WERI-Rb-1 (cell line): ENCODE measurements around the gene CCDC175.
A peak's percentile ranks its signal among the peaks of the same experiment; 100 is the strongest.

Experiments
- DNase-seq: peaks from one replicate; pipeline ENCODE4 v3.0.0-alpha.2; 2020
- H3K27ac ChIP-seq: fragments of 250-450 bp; sonication (Bioruptor Pico); 2 replicates; pipeline ENCODE4 v1.5.1; 2020; ENCODE audit warnings: mild to moderate bottlenecking, moderate library complexity
- H3K27me3 ChIP-seq: fragments of 250-450 bp; sonication (Bioruptor Pico); 2 replicates; pipeline ENCODE4 v1.5.1; 2021; ENCODE audit warnings: mild to moderate bottlenecking, low read depth, moderate library complexity; ENCODE audit not compliant: insufficient read depth, severe bottlenecking
- H3K36me3 ChIP-seq: fragments of 250-450 bp; sonication (Bioruptor Pico); 2 replicates; pipeline ENCODE4 v1.5.1; 2020; ENCODE audit warnings: mild to moderate bottlenecking, moderate library complexity
- H3K4me3 ChIP-seq: 2 replicates; pipeline ENCODE4 v1.5.1; 2011; ENCODE audit warnings: low read depth, mild to moderate bottlenecking, control low read depth, low read length
- H3K9me3 ChIP-seq: fragments of 250-450 bp; sonication (Bioruptor Pico); 2 replicates; pipeline ENCODE4 v1.5.1; 2021; ENCODE audit warnings: mild to moderate bottlenecking, moderate library complexity; ENCODE audit not compliant: severe bottlenecking
- TF ChIP-seq, protein P1 (sequence below): IDR thresholded peaks from 2 replicates; pipeline ENCODE4 v1.5.1; 2011; ENCODE audit warnings: low read depth, mild to moderate bottlenecking, control low read depth, inconsistent platforms, low read length

Gene CCDC175

DNA sequence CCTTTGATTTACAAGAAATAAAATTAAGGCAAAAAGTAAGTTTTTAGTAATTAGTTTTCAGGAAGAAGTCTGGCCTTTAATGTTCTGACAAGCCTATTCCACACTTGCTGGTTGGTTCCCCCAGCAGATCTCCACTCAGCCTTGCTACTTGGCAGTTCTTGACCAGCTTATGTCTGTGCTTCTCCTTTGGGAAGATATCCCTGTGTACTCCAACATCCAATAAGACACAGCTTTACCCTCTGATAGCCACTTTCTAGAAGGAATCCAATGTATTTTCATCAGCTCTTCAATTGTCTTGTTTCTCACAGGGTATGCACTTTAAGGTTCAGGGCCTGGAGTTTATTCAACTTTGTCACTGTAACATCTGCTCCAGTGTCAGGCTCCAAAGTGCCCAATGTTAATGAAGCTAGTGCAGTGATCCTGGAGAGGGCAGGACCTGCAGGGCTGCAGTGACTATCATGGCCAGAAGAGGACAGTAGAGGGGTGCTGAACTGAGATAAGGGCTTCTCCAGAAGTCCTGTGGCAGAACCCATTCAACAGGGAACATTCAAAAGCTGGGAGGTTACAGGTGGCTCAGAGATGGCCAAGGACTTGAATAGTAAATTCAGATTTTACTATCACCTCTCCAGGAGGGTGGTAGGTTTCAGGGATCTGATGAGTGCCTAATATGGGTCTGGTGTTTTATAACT, 69.4 kb downstream of the CCDC175 start:
- peak; percentile 87 for DNase-seq
- H3K27me3 ChIP-seq: no peaks in the 10 kb centered on the region
- no peak overlapping the region for H3K27ac ChIP-seq
- TF ChIP-seq, protein P1, sequence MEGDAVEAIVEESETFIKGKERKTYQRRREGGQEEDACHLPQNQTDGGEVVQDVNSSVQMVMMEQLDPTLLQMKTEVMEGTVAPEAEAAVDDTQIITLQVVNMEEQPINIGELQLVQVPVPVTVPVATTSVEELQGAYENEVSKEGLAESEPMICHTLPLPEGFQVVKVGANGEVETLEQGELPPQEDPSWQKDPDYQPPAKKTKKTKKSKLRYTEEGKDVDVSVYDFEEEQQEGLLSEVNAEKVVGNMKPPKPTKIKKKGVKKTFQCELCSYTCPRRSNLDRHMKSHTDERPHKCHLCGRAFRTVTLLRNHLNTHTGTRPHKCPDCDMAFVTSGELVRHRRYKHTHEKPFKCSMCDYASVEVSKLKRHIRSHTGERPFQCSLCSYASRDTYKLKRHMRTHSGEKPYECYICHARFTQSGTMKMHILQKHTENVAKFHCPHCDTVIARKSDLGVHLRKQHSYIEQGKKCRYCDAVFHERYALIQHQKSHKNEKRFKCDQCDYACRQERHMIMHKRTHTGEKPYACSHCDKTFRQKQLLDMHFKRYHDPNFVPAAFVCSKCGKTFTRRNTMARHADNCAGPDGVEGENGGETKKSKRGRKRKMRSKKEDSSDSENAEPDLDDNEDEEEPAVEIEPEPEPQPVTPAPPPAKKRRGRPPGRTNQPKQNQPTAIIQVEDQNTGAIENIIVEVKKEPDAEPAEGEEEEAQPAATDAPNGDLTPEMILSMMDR: peak; percentile 97
- H3K4me3 ChIP-seq: no peak overlapping the region
- no peaks in the 10 kb centered on the region for H3K9me3 ChIP-seq
- peaks cover 4% of the 10 kb centered on the region; the same call in 1 of the 2 replicates for H3K36me3 ChIP-seq

DNA sequence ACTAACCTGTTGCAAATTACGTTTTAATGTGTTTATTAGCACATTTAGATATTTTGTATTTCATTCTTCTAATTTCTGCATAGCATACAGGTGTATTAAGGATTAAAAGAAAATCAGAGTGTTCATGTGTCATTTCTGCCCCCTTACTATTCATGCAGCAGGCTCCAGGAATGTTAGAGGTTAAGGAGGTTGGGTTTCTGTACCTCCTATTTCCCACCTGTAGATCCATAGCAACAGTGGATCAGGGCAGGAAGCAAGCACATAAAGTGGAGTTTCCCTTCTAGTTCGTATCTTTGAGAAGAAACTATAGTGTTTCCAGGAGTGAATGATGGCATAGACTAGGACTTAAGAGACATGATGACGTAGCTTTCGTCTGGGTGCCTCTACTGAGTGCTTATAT, 73.4 kb downstream of the CCDC175 start:
- TF ChIP-seq, protein P1: no peak
- DNase-seq: no peak
- Histone ChIP-seq H3K9me3 (no peaks in the 10 kb centered on the region), H3K4me3 (no peak overlapping the region), H3K27ac (no peak overlapping the region), H3K36me3 (peaks cover 15% of the 10 kb centered on the region), H3K27me3 (no peaks in the 10 kb centered on the region)

- H3K36me3 ChIP-seq: peaks cover 25% of the 10 kb centered on the region
- H3K27ac ChIP-seq: no peak overlapping the region
- H3K27me3 ChIP-seq: no peaks in the 10 kb centered on the region
- H3K4me3 ChIP-seq: no peak overlapping the region
- TF ChIP-seq, protein P1: no peak
- no peak for DNase-seq
- no peaks in the 10 kb centered on the region for H3K9me3 ChIP-seq
These were observed 75.9 kb downstream of the CCDC175 start for GRCh38 chr14:59500732-59501131.

DNA sequence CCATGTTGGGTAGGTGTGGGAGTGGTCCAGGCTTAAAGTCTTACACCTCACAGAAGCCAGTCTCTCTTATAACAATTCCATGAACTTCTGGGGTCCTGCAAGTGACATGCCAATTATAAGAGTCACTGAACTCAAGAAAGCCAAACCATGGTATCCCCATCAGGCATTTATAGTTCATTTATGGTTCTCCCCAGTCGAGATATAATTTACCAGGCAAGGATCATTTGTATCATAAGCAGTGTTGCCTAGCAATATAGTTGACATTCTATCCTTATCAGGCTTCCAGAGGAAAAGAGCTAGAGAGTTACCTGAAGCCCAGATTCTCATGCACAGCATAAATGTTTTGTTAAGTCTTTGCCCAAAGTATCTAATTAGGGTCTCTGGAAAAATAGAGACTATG, 84.2 kb downstream of the CCDC175 start:
- Histone ChIP-seq H3K27me3 (no peaks in the 10 kb centered on the region), H3K9me3 (no peaks in the 10 kb centered on the region), H3K4me3 (no peak overlapping the region), H3K27ac (no peak overlapping the region), H3K36me3 (peaks cover 62% of the 10 kb centered on the region)
- no peak for DNase-seq
- TF ChIP-seq, protein P1: no peak

DNA sequence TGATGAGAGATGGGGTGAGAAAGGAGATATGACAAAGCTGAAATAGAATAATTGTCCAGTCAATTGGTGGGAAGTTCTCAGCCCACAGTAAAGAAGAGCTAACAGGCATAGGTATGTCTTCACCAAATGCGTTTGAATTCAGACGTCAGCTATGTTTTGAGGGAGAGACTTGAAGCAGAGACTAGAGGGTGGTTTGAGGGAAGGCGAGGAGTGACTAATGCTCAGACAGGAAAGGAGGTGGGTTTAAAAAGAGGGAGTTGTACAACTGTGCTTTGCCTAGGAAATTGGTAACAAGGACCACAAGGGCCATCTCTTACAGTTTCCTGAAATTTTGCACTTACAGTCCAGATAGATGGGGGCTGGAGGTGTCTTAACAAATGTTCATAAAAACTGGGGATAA, 85.9 kb downstream of the CCDC175 start:
- Histone ChIP-seq H3K36me3 (peaks cover 55% of the 10 kb centered on the region), H3K27ac (no peak overlapping the region), H3K4me3 (no peak overlapping the region), H3K9me3 (no peaks in the 10 kb centered on the region), H3K27me3 (no peaks in the 10 kb centered on the region)
- TF ChIP-seq, protein P1: no peak
- no peak for DNase-seq
